IMR-90 (cell line): ENCODE data around the gene ARAP1. TPM values are rescaled to one million over a fixed set of nuclear protein-coding genes. Genes with fewer than 3 reads are reported as not detected.

Experiments
- ATAC-seq: fragments of 200-7000 bp; cut with Tn5 transposase; 2 replicates; pipeline ENCODE4 v1.9.1; 2020; ENCODE audit warnings: low read depth, mild to moderate bottlenecking, moderate library complexity
- BruUV-seq: library from RNA; stranded (reverse); fragments of 400-500 nt; replicated peaks from 2 replicates; lab custom pipeline; 2021; lab: Mats Ljungman, UMichigan
- CTCF ChIA-PET: fragments of 300-600 bp; formaldehyde crosslinking; extraction: SDS; loops from one replicate; lab custom pipeline; 2021; ENCODE audit warnings: antibody characterized with exemption; lab: Yijun Ruan, JAX
- POLR2A ChIA-PET: fragments of 300-600 bp; sonication (Branson Sonifier 250); formaldehyde crosslinking; loops from one replicate; lab custom pipeline; 2022; ENCODE audit warnings: antibody characterized with exemption; ENCODE audit not compliant: unreplicated experiment; lab: Charles Lee
- DNase-seq: peaks from one replicate; pipeline ENCODE4 v3.0.0; 2013
- H2AFZ ChIP-seq: replicated peaks from 2 replicates; pipeline ENCODE3; 2013; ENCODE audit warnings: low read length, mild to moderate bottlenecking; ENCODE audit not compliant: poor library complexity
- H2AK5ac ChIP-seq: 2 replicates; pipeline ENCODE4 v1.6.1; 2013; ENCODE audit warnings: low read depth, low read length, inconsistent platforms
- H2AK9ac ChIP-seq: replicated peaks from 2 replicates; pipeline ENCODE3; 2013; ENCODE audit warnings: mild to moderate bottlenecking, low read depth, low read length, moderate library complexity; ENCODE audit not compliant: poor library complexity
- H2BK120ac ChIP-seq: 2 replicates; pipeline ENCODE4 v1.6.1; 2013; ENCODE audit warnings: low read depth, low read length, inconsistent platforms
- H2BK15ac ChIP-seq: 3 replicates; pipeline ENCODE4 v1.6.1; 2013; ENCODE audit warnings: low read depth, low read length, inconsistent platforms
- H2BK20ac ChIP-seq: 2 replicates; pipeline ENCODE4 v1.6.1; 2013; ENCODE audit warnings: low read depth, mild to moderate bottlenecking, inconsistent platforms, low read length, moderate library complexity
- H2BK5ac ChIP-seq: 2 replicates; pipeline ENCODE4 v1.6.1; 2013; ENCODE audit warnings: mild to moderate bottlenecking, low read depth, low read length, inconsistent platforms; ENCODE audit not compliant: poor library complexity, severe bottlenecking
- H3K14ac ChIP-seq: replicated peaks from 2 replicates; pipeline ENCODE4 v1.6.1; 2013; ENCODE audit warnings: low read depth, low read length, inconsistent platforms
- H3K18ac ChIP-seq: 2 replicates; pipeline ENCODE4 v1.6.1; 2013; ENCODE audit warnings: low read depth, low read length, control low read depth
- H3K23ac ChIP-seq: 2 replicates; pipeline ENCODE4 v1.6.1; 2013; ENCODE audit warnings: low read depth, low read length, inconsistent platforms
- H3K27ac ChIP-seq: 2 replicates; pipeline ENCODE4 v1.5.1; 2013; ENCODE audit warnings: mild to moderate bottlenecking, control low read depth, low read length; ENCODE audit not compliant: insufficient read depth
- H3K27me3 ChIP-seq: 2 replicates; pipeline ENCODE4 v1.6.1; 2013; ENCODE audit warnings: low read length; ENCODE audit not compliant: control insufficient read depth, insufficient read depth
- H3K36me3 ChIP-seq: 2 replicates; pipeline ENCODE4 v1.6.1; 2013; ENCODE audit warnings: low read length, mixed read lengths; ENCODE audit not compliant: control insufficient read depth, insufficient read depth
- H3K4ac ChIP-seq: 2 replicates; pipeline ENCODE4 v1.6.1; 2013; ENCODE audit warnings: low read depth, low read length, inconsistent platforms
- H3K4me1 ChIP-seq: 2 replicates; pipeline ENCODE4 v1.6.1; 2013; ENCODE audit warnings: low read length, mixed read lengths; ENCODE audit not compliant: control insufficient read depth, insufficient read depth
- H3K4me2 ChIP-seq: 2 replicates; pipeline ENCODE4 v1.6.1; 2013; ENCODE audit warnings: low read depth, mild to moderate bottlenecking, control low read depth, low read length, moderate library complexity
- H3K4me3 ChIP-seq: 2 replicates; pipeline ENCODE4 v1.5.1; 2013; ENCODE audit warnings: low read depth, mild to moderate bottlenecking, control low read depth, low read length, moderate library complexity; ENCODE audit not compliant: insufficient read depth
- H3K56ac ChIP-seq: 2 replicates; pipeline ENCODE4 v1.6.1; 2013; ENCODE audit warnings: low read length, inconsistent platforms; ENCODE audit not compliant: insufficient read depth; ENCODE audit errors: extremely low read depth
- H3K79me1 ChIP-seq, 2 experiments: 2 replicates each; pipeline ENCODE4 v1.6.1; 2013; ENCODE audit warnings: low read length in 2 of 2, inconsistent platforms in 1 of 2, low read depth in 1 of 2
- H3K9ac ChIP-seq: 2 replicates; pipeline ENCODE4 v1.6.1; 2013; ENCODE audit warnings: low read depth, low read length, control low read depth
- H3K9me1 ChIP-seq: 2 replicates; pipeline ENCODE4 v1.6.1; 2013; ENCODE audit warnings: low read length, inconsistent platforms; ENCODE audit not compliant: insufficient read depth
- H3K9me3 ChIP-seq: 2 replicates; pipeline ENCODE4 v1.6.1; 2013; ENCODE audit warnings: low read length; ENCODE audit not compliant: control insufficient read depth, insufficient read depth
- H4K20me1 ChIP-seq: 2 replicates; pipeline ENCODE4 v1.6.1; 2013; ENCODE audit warnings: low read length, inconsistent platforms; ENCODE audit not compliant: insufficient read depth
- H4K5ac ChIP-seq: 2 replicates; pipeline ENCODE4 v1.6.1; 2013; ENCODE audit warnings: mild to moderate bottlenecking, low read depth, low read length, control low read depth
- H4K8ac ChIP-seq, 2 experiments: 2 replicates each; pipeline ENCODE4 v1.6.1; 2013; ENCODE audit warnings: low read depth in 2 of 2, low read length in 2 of 2, control low read depth in 1 of 2, inconsistent platforms in 1 of 2
- H4K91ac ChIP-seq: 2 replicates; pipeline ENCODE4 v1.6.1; 2013; ENCODE audit warnings: low read depth, low read length, inconsistent platforms; ENCODE audit not compliant: insufficient read depth
- CEBPB ChIP-seq: IDR thresholded peaks from 2 replicates; pipeline ENCODE4 v1.6.1; 2012; ENCODE audit warnings: low read depth, low read length, improper control_type of control experiment
- FOS ChIP-seq: fragments of 150-350 bp; IDR thresholded peaks from 2 replicates; pipeline ENCODE4 v1.6.1; 2016; ENCODE audit warnings: low read depth, low read length
- MAZ ChIP-seq: IDR thresholded peaks from 2 replicates; pipeline ENCODE4 v1.6.1; 2012; ENCODE audit warnings: low read depth, mild to moderate bottlenecking, low read length, improper control_type of control experiment, moderate library complexity, borderline replicate concordance
- MXI1 ChIP-seq: IDR thresholded peaks from 2 replicates; pipeline ENCODE4 v1.6.1; 2012; ENCODE audit warnings: low read depth, mild to moderate bottlenecking, low read length, moderate library complexity, borderline replicate concordance
- NFE2L2 ChIP-seq: fragments of 150-350 bp; IDR thresholded peaks from 2 replicates; pipeline ENCODE4 v1.6.1; 2016; ENCODE audit warnings: low read depth, mild to moderate bottlenecking, low read length
- POLR2A ChIP-seq: IDR thresholded peaks from 2 replicates; pipeline ENCODE4 v1.6.1; 2012; ENCODE audit warnings: mild to moderate bottlenecking, low read depth, low read length
- RFX5 ChIP-seq: IDR thresholded peaks from 2 replicates; pipeline ENCODE4 v1.8.0; 2012; ENCODE audit warnings: low read depth, mild to moderate bottlenecking, low read length, moderate library complexity
- SMC3 ChIP-seq: fragments of 150-350 bp; IDR thresholded peaks from 2 replicates; pipeline ENCODE4 v1.6.1; 2016; ENCODE audit warnings: low read depth, mild to moderate bottlenecking, antibody characterized with exemption, low read length, moderate library complexity
- USF2 ChIP-seq: fragments of 150-350 bp; IDR thresholded peaks from 2 replicates; pipeline ENCODE4 v1.6.1; 2017; ENCODE audit warnings: mild to moderate bottlenecking, antibody characterized with exemption, low read length, low read depth
- WGBS, 2 experiments: methylation state at CpG; one replicate each; pipeline versions ENCODE4 v1.1.5 to v1.1.7; 2013; ENCODE audit warnings: missing lambda C conversion rate in 2 of 2; ENCODE audit not compliant: insufficient read length in 1 of 2; ENCODE audit errors: extremely low coverage in 2 of 2; 5-methylcytosine and 5-hydroxymethylcytosine counted together
- dilution Hi-C: fragments of 300-500 bp; cut with HindIII; formaldehyde crosslinking; loops from one replicate; pipeline ENCODE4 v1.14.3; 2018; ENCODE audit warnings: low sequenced_read_pairs; ENCODE audit not compliant: unreplicated experiment
- in situ Hi-C: fragments of 300-500 bp; cut with MboI; formaldehyde crosslinking; loops from 3 replicates; pipeline ENCODE4 v1.14.3; 2019; ENCODE audit warnings: low sequenced_read_pairs, inconsistent platforms, mixed read lengths
- intact Hi-C: fragments of 100-400 bp; cut with micrococcal nuclease; formaldehyde crosslinking; loops from 2 replicates; pipeline ENCODE4 v1.10.0; 2022
- polyA plus RNA-seq, 3 experiments: library from polyadenylated mRNA; depleted of rRNA; stranded (reverse); fragments of >200 nt; gene quantifications; 2 replicates each; pipeline ENCODE4 v1.2.3, GENCODE V29; 2012; ENCODE audit warnings: low replicate concordance in 1 of 3
- total RNA-seq: library from RNA; depleted of rRNA; stranded (reverse); fragments of >200 nt; gene quantifications from 2 replicates; pipeline ENCODE4 v1.2.3, GENCODE V29; 2012
- TF ChIP-seq, protein P1 (sequence below): fragments of 150-350 bp; IDR thresholded peaks from 2 replicates; pipeline ENCODE4 v1.6.1; 2016; ENCODE audit warnings: low read depth, mild to moderate bottlenecking, low read length, moderate library complexity, borderline replicate concordance

The ARAP1 gene
- total and polyA plus RNA-seq, 2 of the 4 experiments (the other 2 are of a cell fraction): 37.6 to 63.1 TPM

GRCh38 chr11:72744474-72744873 is 7.7 kb downstream of the ARAP1 start:
- DNase-seq (no peak), ATAC-seq (no peak)
- Histone ChIP-seq H3K14ac (no peak overlapping the region), H3K4me1 (peaks cover 13% of the 10 kb centered on the region), H3K79me1 (peaks cover 32 to 73% of the 10 kb centered on the region in 2 experiments), H3K56ac (no peak overlapping the region), H2BK15ac (no peak overlapping the region), H3K9ac (no peak overlapping the region), H4K91ac (no peak overlapping the region), H2AK9ac (no peak overlapping the region), H3K27me3 (no peaks in the 10 kb centered on the region), H4K20me1 (peaks cover 34% of the 10 kb centered on the region), H3K4me3 (no peak overlapping the region), H3K18ac (no peak overlapping the region), H3K9me1 (peaks cover 18% of the 10 kb centered on the region), H3K36me3 (0 out of 2 replicates have a peak, but pooled peaks cover 1% of the 10 kb centered on the region), H4K8ac (no peak overlapping the region), H3K9me3 (no peaks in the 10 kb centered on the region), H2AFZ (no peak overlapping the region), H2AK5ac (peak overlapping the region; percentile 24; the same call in 1 of the 2 replicates), H2BK20ac (no peak overlapping the region), H2BK120ac (no peak overlapping the region), H3K23ac (no peak overlapping the region), H3K27ac (no peak overlapping the region), H3K4me2 (no peak overlapping the region), H2BK5ac (no peak overlapping the region), H3K4ac (no peak overlapping the region), H4K5ac (no peak overlapping the region)
- in situ Hi-C loops (no loop called here), intact Hi-C loops (no loop called here), dilution Hi-C loops (no loop called here)
- no TSS peak for BruUV-seq
- ChIA-PET POLR2A (no interaction called here), CTCF (no interaction called here)
- no peak for TF ChIP-seq MXI1
- TF ChIP-seq RFX5: no peak
- no peak for TF ChIP-seq POLR2A
- no peak for TF ChIP-seq FOS
- TF ChIP-seq SMC3: no peak
- TF ChIP-seq CEBPB: no peak
- TF ChIP-seq, protein P1, sequence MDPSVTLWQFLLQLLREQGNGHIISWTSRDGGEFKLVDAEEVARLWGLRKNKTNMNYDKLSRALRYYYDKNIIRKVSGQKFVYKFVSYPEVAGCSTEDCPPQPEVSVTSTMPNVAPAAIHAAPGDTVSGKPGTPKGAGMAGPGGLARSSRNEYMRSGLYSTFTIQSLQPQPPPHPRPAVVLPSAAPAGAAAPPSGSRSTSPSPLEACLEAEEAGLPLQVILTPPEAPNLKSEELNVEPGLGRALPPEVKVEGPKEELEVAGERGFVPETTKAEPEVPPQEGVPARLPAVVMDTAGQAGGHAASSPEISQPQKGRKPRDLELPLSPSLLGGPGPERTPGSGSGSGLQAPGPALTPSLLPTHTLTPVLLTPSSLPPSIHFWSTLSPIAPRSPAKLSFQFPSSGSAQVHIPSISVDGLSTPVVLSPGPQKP: no peak
- TF ChIP-seq NFE2L2: no peak
- no peak for TF ChIP-seq MAZ
- no peak for TF ChIP-seq USF2
- WGBS, 2 experiments: 92% methylated on average over 2 of the region's 6 CpGs; no CpG with 5 or more reads in 1 of the 2 experiments
